Fibroblast of upper back skin (primary cell): ENCODE results near the gene TSBP1.
"Not testable (repeated sequence)": the region's sequence is repeated elsewhere in the genome, so short reads cannot be mapped to it uniquely, and the experiment has no call there.

Source experiments
- DNase-seq: peaks from one replicate; pipeline ENCODE4 v3.0.0-alpha.2; 2013

Gene TSBP1

GRCh38 chr6:32273801-32274577 is 97.7 kb downstream of the TSBP1 start:
- DNase-seq, result not testable (repeated sequence)

- DNase-seq, result no peak
These were observed 100.3 kb downstream of the TSBP1 start for GRCh38 chr6:32271429-32271828.

GRCh38 chr6:32268459-32268858 is 103.2 kb downstream of the TSBP1 start:
- not testable (repeated sequence) for DNase-seq

- no peak for DNase-seq
These were observed 104.7 kb downstream of the TSBP1 start for GRCh38 chr6:32267035-32267434.

GRCh38 chr6:32257262-32257661 is 114.4 kb downstream of the TSBP1 start:
- DNase-seq, result not testable (repeated sequence)

- DNase-seq, result peak; percentile 96
These were observed 116.2 kb downstream of the TSBP1 start for GRCh38 chr6:32255199-32256153.

GRCh38 chr6:32254761-32255198 is 116.9 kb downstream of the TSBP1 start:
- DNase-seq, result no peak

GRCh38 chr6:32252331-32253009 is 119.2 kb downstream of the TSBP1 start:
- peak; percentile 11 for DNase-seq

- no peak for DNase-seq
These were observed 122.4 kb downstream of the TSBP1 start for GRCh38 chr6:32249262-32249661.

GRCh38 chr6:32247401-32247800 is 124.3 kb downstream of the TSBP1 start:
- no peak for DNase-seq

- DNase-seq, result peak; percentile 74
These were observed 126.7 kb downstream of the TSBP1 start for GRCh38 chr6:32244946-32245398.

- DNase-seq, result no peak
These were observed 127.4 kb downstream of the TSBP1 start for GRCh38 chr6:32244270-32244669.
